ENCODE data around the gene IL1RL1. TPM values are rescaled to one million over a fixed set of nuclear protein-coding genes. Genes with fewer than 3 reads are reported as not detected.

Gene IL1RL1
- polyA plus RNA-seq, 1 of the 3 experiments (the other 2 are of a cell fraction): not detected

GRCh38 chr2:102337481-102338386, 26.4 kb downstream of the IL1RL1 start:
- H3K9me3 ChIP-seq: no peaks in the 10 kb centered on the region
- no peaks in the 10 kb centered on the region for H3K79me2 ChIP-seq (ENCODE audit: insufficient read depth)
- peaks cover 16% of the 10 kb centered on the region; the same call in 1 of the 2 replicates for H3K27me3 ChIP-seq (ENCODE audit: insufficient read depth)
- no peak overlapping the region for H2AFZ ChIP-seq (ENCODE audit: low read depth)
- H3K9ac ChIP-seq: no peak overlapping the region
- H4K20me1 ChIP-seq (ENCODE audit: insufficient read depth): no peaks in the 10 kb centered on the region
- ChIA-PET POLR2A (no interaction called here), CTCF (interaction anchor here (2.2 kb wide), 1 partner anchor 18 kb away, joined by 6 read pairs; the partner anchor contains the start of gene IL18R1)
- 4% methylated on average over 3 of the region's 3 CpGs for WGBS (ENCODE audit: low lambda C conversion rate)
- no peaks in the 10 kb centered on the region for H3F3A ChIP-seq (replicated peaks; ENCODE audit: insufficient read depth)
- H3K36me3 ChIP-seq (replicated peaks in 1 of 2; ENCODE audit: control insufficient read depth in 1 of 2, insufficient read depth in 2 of 2, low read length in 1 of 2): no peaks in the 10 kb centered on the region
- no peak overlapping the region for H3K4me2 ChIP-seq
- no peak for TF ChIP-seq GATA2 (CRISPR knock-in tag; IDR thresholded peaks at IDR 0.05)
- TF ChIP-seq REST (IDR thresholded peaks at IDR 0.05; ENCODE audit: low read depth, low read length): no peak
- no peak for TF ChIP-seq USF2 (IDR thresholded peaks at IDR 0.05; ENCODE audit: borderline replicate concordance, low read depth, low read length)
- TF ChIP-seq TEAD4 (IDR thresholded peaks at IDR 0.05; ENCODE audit: borderline replicate concordance, insufficient read depth): no peak
- no peak for TF ChIP-seq SMC3 (IDR thresholded peaks at IDR 0.05; ENCODE audit: low read depth, low read length)
- no peak for DNase-seq
- H3K27ac ChIP-seq (ENCODE audit: low read depth in 2 of 2, low read length in 1 of 2): no peak overlapping the region
- no peaks in the 10 kb centered on the region for H3K4me1 ChIP-seq (ENCODE audit: control insufficient read depth in 1 of 2, insufficient read depth in 2 of 2, low read depth in 1 of 2, low read length in 1 of 2)
- H3K4me3 ChIP-seq (ENCODE audit: low read depth in 2 of 2, low read length in 1 of 2): no peak overlapping the region
- no peaks in the 10 kb centered on the region for H3K9me2 ChIP-seq

- DNase-seq: no peak
- Histone ChIP-seq H3K27me3 (ENCODE audit: insufficient read depth) (peaks cover 26% of the 10 kb centered on the region; the same call in 1 of the 2 replicates), H4K20me1 (ENCODE audit: insufficient read depth) (no peaks in the 10 kb centered on the region), H3K36me3 (replicated peaks in 1 of 2; ENCODE audit: control insufficient read depth in 1 of 2, insufficient read depth in 2 of 2, low read length in 1 of 2) (no peaks in the 10 kb centered on the region), H3K9ac (no peak overlapping the region), H3K27ac (ENCODE audit: low read depth in 2 of 2, low read length in 1 of 2) (no peak overlapping the region), H2AFZ (ENCODE audit: low read depth) (no peak overlapping the region), H3K9me2 (no peaks in the 10 kb centered on the region), H3K4me2 (no peak overlapping the region), H3K9me3 (no peaks in the 10 kb centered on the region), H3K4me1 (ENCODE audit: control insufficient read depth in 1 of 2, insufficient read depth in 2 of 2, low read depth in 1 of 2, low read length in 1 of 2) (no peaks in the 10 kb centered on the region), H3K4me3 (ENCODE audit: low read depth in 2 of 2, low read length in 1 of 2) (no peak overlapping the region), H3K79me2 (ENCODE audit: insufficient read depth) (no peaks in the 10 kb centered on the region), H3F3A (replicated peaks; ENCODE audit: insufficient read depth) (no peaks in the 10 kb centered on the region)
- 10% methylated on average over 7 of the region's 7 CpGs for WGBS (ENCODE audit: low lambda C conversion rate)
- ChIA-PET CTCF (interaction anchor here (1.1 kb wide), 1 partner anchor 15 kb away, joined by 3 read pairs; the partner anchor contains the start of gene IL18R1), POLR2A (no interaction called here)
- TF ChIP-seq MXI1 (IDR thresholded peaks at IDR 0.05; ENCODE audit: low read depth, low read length) (no peak), RCOR1 (IDR thresholded peaks at IDR 0.05; ENCODE audit: low read length) (no peak), RXRA (IDR thresholded peaks at IDR 0.05; ENCODE audit: borderline replicate concordance, low read depth) (no peak), JUND (IDR thresholded peaks at IDR 0.05) (no peak), USF2 (IDR thresholded peaks at IDR 0.05; ENCODE audit: borderline replicate concordance, low read depth, low read length) (no peak), CTCF (IDR thresholded peaks at IDR 0.05) (no peak), IRF3 (IDR thresholded peaks at IDR 0.05; ENCODE audit: low read depth, low read length) (no peak), MAX (IDR thresholded peaks at IDR 0.05; ENCODE audit: low read depth) (no peak), MEF2A (IDR thresholded peaks at IDR 0.05; ENCODE audit: borderline replicate concordance, low read depth) (no peak), RFX5 (IDR thresholded peaks at IDR 0.05; ENCODE audit: low read length) (no peak), FOSL2 (IDR thresholded peaks at IDR 0.05; ENCODE audit: borderline replicate concordance, low read depth) (no peak), GATA2 (CRISPR knock-in tag; IDR thresholded peaks at IDR 0.05) (no peak), ELF1 (IDR thresholded peaks at IDR 0.05) (no peak), FOXM1 (IDR thresholded peaks at IDR 0.05; ENCODE audit: low read depth) (no peak)
Measured at GRCh38 chr2:102340778-102341177, 29.4 kb downstream of the IL1RL1 start.

Measured in SK-N-SH (cell line).